ENCODE measurements around the gene TMCC1.

Gene TMCC1

DNA sequence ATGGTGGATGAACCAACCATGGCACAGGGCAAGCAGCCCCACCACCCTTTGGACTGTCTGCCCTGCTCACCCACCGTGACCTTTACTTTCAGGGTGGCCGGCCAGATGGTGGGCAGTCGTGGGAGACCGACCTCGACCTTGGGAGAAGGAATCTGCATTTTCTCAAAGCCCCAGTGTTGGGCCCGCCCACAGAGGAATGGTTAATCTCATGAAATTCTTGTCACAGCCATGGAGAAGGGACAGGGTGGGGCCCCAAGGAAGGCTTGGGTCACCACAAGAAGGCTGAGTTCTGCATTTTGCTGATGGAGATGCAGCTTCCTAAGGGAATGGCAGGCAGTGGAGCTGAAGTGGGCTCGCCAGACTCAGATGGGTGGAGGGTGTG lies 290.0 kb downstream of the TMCC1 start:
- no peaks in the 10 kb centered on the region for H3K9me3 ChIP-seq (ENCODE audit: low read depth, low read length)
- no peak for TF ChIP-seq EZH2 (IDR thresholded peaks at IDR 0.05)
- no peak for TF ChIP-seq POLR2AphosphoS5 (IDR thresholded peaks at IDR 0.05; ENCODE audit: borderline replicate concordance, low read depth, low read length)
- no peak overlapping the region for H3K27ac ChIP-seq
- peak overlapping the region; percentile 78 for H3K4me3 ChIP-seq
- no peak for DNase-seq (ENCODE audit: low read depth, low spot score)
- H3K36me3 ChIP-seq (ENCODE audit: insufficient read depth, low read length) = no peaks in the 10 kb centered on the region
- no peak overlapping the region for H3K9ac ChIP-seq (ENCODE audit: insufficient read length)

- TF ChIP-seq FOXP2 (optimal IDR thresholded peaks at IDR 0.05; ENCODE audit: control extremely low read depth, extremely low read length, insufficient read depth) (no peak), EZH2 (IDR thresholded peaks at IDR 0.05) (no peak), POLR2AphosphoS5 (IDR thresholded peaks at IDR 0.05; ENCODE audit: borderline replicate concordance, low read depth, low read length) (no peak)
- no peaks in the 10 kb centered on the region for H3K36me3 ChIP-seq (ENCODE audit: insufficient read depth, low read length)
- H3K9ac ChIP-seq (ENCODE audit: insufficient read length) = no peak overlapping the region
- DNase-seq (ENCODE audit: low read depth, low spot score) = no peak
- no peak overlapping the region for H3K27ac ChIP-seq
- no peaks in the 10 kb centered on the region for H3K9me3 ChIP-seq (ENCODE audit: low read depth, low read length)
- H3K4me3 ChIP-seq = peak overlapping the region; percentile 78
Measured at GRCh38 chr3:129602730-129603560, 290.6 kb downstream of the TMCC1 start.

DNA sequence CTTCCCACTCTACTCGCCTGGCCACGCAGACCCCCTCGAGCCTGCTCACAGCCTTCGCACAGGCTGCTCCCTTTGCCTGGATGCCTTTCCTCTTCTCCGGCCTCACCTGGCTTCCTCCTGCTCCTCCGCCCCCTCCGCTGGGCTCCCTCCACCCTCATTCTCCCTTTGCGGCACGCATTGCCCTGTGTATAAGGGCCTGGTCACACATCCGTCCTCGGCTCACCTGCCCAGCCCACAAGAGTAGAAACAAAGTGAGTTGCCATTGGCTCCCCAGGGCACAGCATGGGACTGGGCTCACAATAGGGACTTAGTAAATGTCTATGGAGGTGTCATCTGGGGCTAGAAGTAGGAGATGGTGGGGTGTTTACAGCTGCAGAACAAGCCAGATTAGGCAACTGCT lies 291.2 kb downstream of the TMCC1 start:
- no peak overlapping the region for H3K9ac ChIP-seq (ENCODE audit: insufficient read length)
- no peaks in the 10 kb centered on the region for H3K9me3 ChIP-seq (ENCODE audit: low read depth, low read length)
- no peak overlapping the region for H3K4me3 ChIP-seq
- no peak for TF ChIP-seq EZH2 (IDR thresholded peaks at IDR 0.05)
- TF ChIP-seq FOXP2 (optimal IDR thresholded peaks at IDR 0.05; ENCODE audit: control extremely low read depth, extremely low read length, insufficient read depth) = no peak
- no peak for TF ChIP-seq POLR2AphosphoS5 (IDR thresholded peaks at IDR 0.05; ENCODE audit: borderline replicate concordance, low read depth, low read length)
- no peak overlapping the region for H3K27ac ChIP-seq
- DNase-seq (ENCODE audit: low read depth, low spot score) = no peak
- no peaks in the 10 kb centered on the region for H3K36me3 ChIP-seq (ENCODE audit: insufficient read depth, low read length)

DNA sequence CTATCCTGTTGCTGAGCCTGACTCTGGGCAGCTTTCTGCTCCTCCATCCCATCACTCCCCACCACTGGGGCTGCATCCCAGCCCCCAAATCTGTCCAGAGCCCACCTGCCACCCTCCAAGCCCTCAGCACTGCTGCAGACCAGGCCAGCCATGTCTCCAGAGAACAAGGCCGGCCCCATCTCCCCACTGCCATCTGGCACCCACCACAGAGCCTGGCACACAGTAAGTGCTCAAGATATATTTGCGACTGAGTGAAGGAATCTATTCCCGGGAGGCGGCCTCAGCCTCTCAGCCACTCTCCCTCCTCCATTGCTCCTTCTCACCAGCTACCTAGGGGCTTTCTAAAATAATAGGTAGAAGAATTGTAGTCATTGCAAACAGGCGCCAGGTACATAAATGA lies 291.8 kb downstream of the TMCC1 start:
- no peak overlapping the region for H3K9ac ChIP-seq (ENCODE audit: insufficient read length)
- TF ChIP-seq POLR2AphosphoS5 (IDR thresholded peaks at IDR 0.05; ENCODE audit: borderline replicate concordance, low read depth, low read length) = no peak
- no peak for TF ChIP-seq EZH2 (IDR thresholded peaks at IDR 0.05)
- TF ChIP-seq FOXP2 (optimal IDR thresholded peaks at IDR 0.05; ENCODE audit: control extremely low read depth, extremely low read length, insufficient read depth) = no peak
- no peak for DNase-seq (ENCODE audit: low read depth, low spot score)
- H3K27ac ChIP-seq = no peak overlapping the region
- H3K9me3 ChIP-seq (ENCODE audit: low read depth, low read length) = no peaks in the 10 kb centered on the region
- H3K4me3 ChIP-seq = no peak overlapping the region
- no peaks in the 10 kb centered on the region for H3K36me3 ChIP-seq (ENCODE audit: insufficient read depth, low read length)

GRCh38 chr3:129600348-129600747 lies 293.2 kb downstream of the TMCC1 start:
- no peaks in the 10 kb centered on the region for H3K9me3 ChIP-seq (ENCODE audit: low read depth, low read length)
- H3K9ac ChIP-seq (ENCODE audit: insufficient read length) = no peak overlapping the region
- H3K27ac ChIP-seq = no peak overlapping the region; the same call in 1 of the 2 replicates
- no peak for DNase-seq (ENCODE audit: low read depth, low spot score)
- TF ChIP-seq FOXP2 (optimal IDR thresholded peaks at IDR 0.05; ENCODE audit: control extremely low read depth, extremely low read length, insufficient read depth) = no peak
- no peak for TF ChIP-seq EZH2 (IDR thresholded peaks at IDR 0.05)
- TF ChIP-seq POLR2AphosphoS5 (IDR thresholded peaks at IDR 0.05; ENCODE audit: borderline replicate concordance, low read depth, low read length) = no peak
- no peaks in the 10 kb centered on the region for H3K36me3 ChIP-seq (ENCODE audit: insufficient read depth, low read length)
- no peak overlapping the region for H3K4me3 ChIP-seq

DNA sequence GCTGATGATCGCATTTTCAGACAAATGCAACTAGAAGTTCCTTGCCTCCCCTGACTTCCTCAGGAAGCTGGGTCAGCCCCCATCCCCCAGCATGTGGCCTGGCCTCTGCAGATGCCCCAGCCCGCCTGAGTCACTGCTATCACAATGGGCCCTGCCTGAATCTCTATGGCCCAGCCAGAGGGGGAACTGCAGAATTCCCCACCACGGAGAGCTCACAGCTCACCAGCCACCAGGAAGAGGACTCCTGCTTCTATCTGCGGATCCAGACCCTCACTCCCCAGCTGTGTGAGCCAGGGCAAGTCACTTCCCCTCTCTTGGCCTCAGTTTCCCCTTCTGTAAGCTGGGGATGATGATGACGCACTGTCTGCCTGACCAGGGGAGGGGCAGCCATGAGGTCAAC lies 293.9 kb downstream of the TMCC1 start:
- H3K4me3 ChIP-seq = no peak overlapping the region
- no peaks in the 10 kb centered on the region for H3K36me3 ChIP-seq (ENCODE audit: insufficient read depth, low read length)
- H3K9me3 ChIP-seq (ENCODE audit: low read depth, low read length) = no peaks in the 10 kb centered on the region
- peak overlapping the region; percentile 28; the same call in 1 of the 2 replicates for H3K27ac ChIP-seq
- no peak overlapping the region for H3K9ac ChIP-seq (ENCODE audit: insufficient read length)
- TF ChIP-seq POLR2AphosphoS5 (IDR thresholded peaks at IDR 0.05; ENCODE audit: borderline replicate concordance, low read depth, low read length) = no peak
- TF ChIP-seq EZH2 (IDR thresholded peaks at IDR 0.05) = no peak
- TF ChIP-seq FOXP2 (optimal IDR thresholded peaks at IDR 0.05; ENCODE audit: control extremely low read depth, extremely low read length, insufficient read depth) = no peak
- no peak for DNase-seq (ENCODE audit: low read depth, low spot score)

DNA sequence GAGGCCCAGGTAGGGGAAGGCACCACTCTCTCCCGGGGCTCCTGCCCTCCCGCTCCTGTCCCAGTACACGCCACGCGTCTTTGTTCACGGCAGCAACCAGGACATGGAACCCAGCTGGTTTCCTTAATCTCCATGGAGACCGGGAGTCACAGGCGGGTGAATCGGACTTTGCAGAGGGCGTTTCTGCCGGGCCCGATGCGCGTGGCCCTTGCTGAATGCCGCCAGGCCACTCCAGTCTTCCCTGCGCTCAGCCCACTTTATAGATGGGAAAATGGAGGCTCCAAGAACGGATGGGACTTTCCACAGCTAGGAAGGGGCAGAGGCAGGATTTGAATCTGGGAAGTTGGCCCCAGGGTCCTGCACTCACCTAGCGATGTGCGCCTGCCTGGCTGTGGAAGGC lies 294.4 kb downstream of the TMCC1 start:
- H3K9me3 ChIP-seq (ENCODE audit: low read depth, low read length) = no peaks in the 10 kb centered on the region
- no peaks in the 10 kb centered on the region for H3K36me3 ChIP-seq (ENCODE audit: insufficient read depth, low read length)
- H3K4me3 ChIP-seq = no peak overlapping the region
- no peak overlapping the region for H3K9ac ChIP-seq (ENCODE audit: insufficient read length)
- H3K27ac ChIP-seq = peak overlapping the region; percentile 27
- DNase-seq (ENCODE audit: low read depth, low spot score) = no peak
- TF ChIP-seq EZH2 (IDR thresholded peaks at IDR 0.05) = no peak
- no peak for TF ChIP-seq POLR2AphosphoS5 (IDR thresholded peaks at IDR 0.05; ENCODE audit: borderline replicate concordance, low read depth, low read length)
- no peak for TF ChIP-seq FOXP2 (optimal IDR thresholded peaks at IDR 0.05; ENCODE audit: control extremely low read depth, extremely low read length, insufficient read depth)

DNA sequence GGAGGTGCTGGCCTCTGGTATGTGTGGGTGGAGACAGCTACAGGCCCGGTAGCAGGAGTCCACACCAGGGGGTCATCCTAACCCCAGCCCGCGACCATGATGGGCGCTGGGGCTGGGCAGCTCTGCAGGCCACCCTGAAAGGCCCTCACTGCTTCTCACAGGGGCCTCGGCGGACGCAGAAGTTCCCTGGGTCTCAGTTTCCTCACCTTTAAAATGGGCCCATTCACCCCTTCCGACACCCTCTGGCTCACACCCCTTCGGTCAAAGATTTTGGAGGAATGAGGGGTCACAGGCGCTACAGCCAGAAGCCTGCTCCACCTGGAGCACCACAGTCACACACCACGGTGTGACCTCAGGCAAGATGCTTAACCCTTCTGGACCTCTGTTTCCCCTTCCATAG lies 295.0 kb downstream of the TMCC1 start:
- DNase-seq (ENCODE audit: low read depth, low spot score) = no peak
- peak overlapping the region; percentile 95 for H3K27ac ChIP-seq
- no peak overlapping the region for H3K4me3 ChIP-seq
- H3K9me3 ChIP-seq (ENCODE audit: low read depth, low read length) = no peaks in the 10 kb centered on the region
- TF ChIP-seq FOXP2 (optimal IDR thresholded peaks at IDR 0.05; ENCODE audit: control extremely low read depth, extremely low read length, insufficient read depth) (no peak), POLR2AphosphoS5 (IDR thresholded peaks at IDR 0.05; ENCODE audit: borderline replicate concordance, low read depth, low read length) (no peak), EZH2 (IDR thresholded peaks at IDR 0.05) (no peak)
- H3K36me3 ChIP-seq (ENCODE audit: insufficient read depth, low read length) = no peaks in the 10 kb centered on the region
- H3K9ac ChIP-seq (ENCODE audit: insufficient read length) = no peak overlapping the region

DNA sequence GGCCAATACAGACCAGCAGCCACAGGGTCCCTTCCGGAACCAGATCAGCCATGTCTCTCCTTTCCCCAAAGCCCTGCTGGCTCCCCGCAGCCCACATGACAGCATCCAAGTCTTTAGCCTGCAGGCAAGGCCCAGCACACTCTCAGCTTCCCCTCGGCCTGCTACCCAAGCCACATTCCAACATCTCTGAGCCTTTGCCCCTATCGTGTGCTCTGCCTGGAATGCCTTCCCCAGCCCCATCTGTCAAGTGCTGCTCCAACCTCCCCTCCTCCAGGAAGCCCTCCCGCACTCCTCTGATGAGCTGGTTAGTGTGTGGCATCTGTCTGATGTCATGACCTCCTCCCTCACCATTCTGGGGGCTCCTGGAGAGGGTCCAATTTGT lies 295.5 kb downstream of the TMCC1 start:
- no peaks in the 10 kb centered on the region for H3K9me3 ChIP-seq (ENCODE audit: low read depth, low read length)
- peak overlapping the region; percentile 95 for H3K27ac ChIP-seq
- TF ChIP-seq FOXP2 (optimal IDR thresholded peaks at IDR 0.05; ENCODE audit: control extremely low read depth, extremely low read length, insufficient read depth) = no peak
- TF ChIP-seq POLR2AphosphoS5 (IDR thresholded peaks at IDR 0.05; ENCODE audit: borderline replicate concordance, low read depth, low read length) = no peak
- no peak for TF ChIP-seq EZH2 (IDR thresholded peaks at IDR 0.05)
- H3K9ac ChIP-seq (ENCODE audit: insufficient read length) = peak overlapping the region; percentile 60
- DNase-seq (ENCODE audit: low read depth, low spot score) = no peak
- no peaks in the 10 kb centered on the region for H3K36me3 ChIP-seq (ENCODE audit: insufficient read depth, low read length)
- peak overlapping the region; percentile 66 for H3K4me3 ChIP-seq
